GM18499 (cell line): ENCODE results near the gene APPBP2.
"Not testable (repeated sequence)": the region's sequence is repeated elsewhere in the genome, so short reads cannot be mapped to it uniquely, and the experiment has no call there.

ENCODE experiments used
- ATAC-seq: cut with Tn5 transposase; IDR thresholded peaks from one replicate; pipeline ENCODE4 v1.9.1; 2021; ENCODE audit warnings: moderate number of reproducible peaks; ENCODE audit not compliant: insufficient read depth, unreplicated experiment

APPBP2 gene

GRCh38 chr17:60525685-60526514 lies at the start of gene APPBP2:
APPBP2 (minus strand) TSS chr17:60526242; CDS start chr17:60525931, 311 bp downstream.
- peak; percentile 65 for ATAC-seq

GRCh38 chr17:60573236-60574051 lies 47.4 kb upstream of the APPBP2 start:
- ATAC-seq, result no peak

- ATAC-seq, result no peak
Measured at GRCh38 chr17:60565233-60565632, 39.2 kb upstream of the APPBP2 start.

GRCh38 chr17:60563743-60564142 lies 37.7 kb upstream of the APPBP2 start:
- ATAC-seq, result no peak

- no peak for ATAC-seq
Measured at GRCh38 chr17:60562421-60562820, 36.4 kb upstream of the APPBP2 start.

GRCh38 chr17:60560860-60561257 lies 34.8 kb upstream of the APPBP2 start:
- ATAC-seq, result no peak

GRCh38 chr17:60559995-60560859 lies 34.2 kb upstream of the APPBP2 start:
- ATAC-seq, result no peak

GRCh38 chr17:60559659-60559994 lies 33.6 kb upstream of the APPBP2 start:
- ATAC-seq, result no peak

GRCh38 chr17:60557805-60558204 lies 31.8 kb upstream of the APPBP2 start:
- no peak for ATAC-seq

- no peak for ATAC-seq
Measured at GRCh38 chr17:60555786-60556185, 29.7 kb upstream of the APPBP2 start.

GRCh38 chr17:60554377-60554788 lies 28.3 kb upstream of the APPBP2 start:
- no peak for ATAC-seq

GRCh38 chr17:60552255-60552654 lies 26.2 kb upstream of the APPBP2 start:
- not testable (repeated sequence) for ATAC-seq

- ATAC-seq, result no peak
Measured at GRCh38 chr17:60548990-60549389, 22.9 kb upstream of the APPBP2 start.

GRCh38 chr17:60545465-60546191 lies 19.6 kb upstream of the APPBP2 start:
- no peak for ATAC-seq

- no peak for ATAC-seq
Measured at GRCh38 chr17:60542071-60542470, 16.0 kb upstream of the APPBP2 start.

- ATAC-seq, result no peak
Measured at GRCh38 chr17:60540460-60540859, 14.4 kb upstream of the APPBP2 start.

- ATAC-seq, result no peak
Measured at GRCh38 chr17:60539807-60540206, 13.8 kb upstream of the APPBP2 start.

GRCh38 chr17:60538726-60539125 lies 12.7 kb upstream of the APPBP2 start:
- ATAC-seq, result no peak

- ATAC-seq, result no peak
Measured at GRCh38 chr17:60535382-60536279, 9.6 kb upstream of the APPBP2 start.
